Esophagus muscularis mucosa (tissue), 4 donors: Measurements from ENCODE around the gene GFPT2. TPM values are rescaled to one million over a fixed set of nuclear protein-coding genes. Genes with fewer than 3 reads are reported as not detected.

Source experiments
- DNase-seq: peaks from one replicate; pipeline ENCODE4 v3.0.0-alpha.2; 2017; ENCODE audit errors: extremely low spot score
- H3K27ac ChIP-seq, 4 donors: fragments of 200-600 bp; sonication (generic); replicated peaks in 1 of 4; 1 replicate in 3 of 4; 2 replicates in 1 of 4; pipeline ENCODE4 v1.5.1; 2016 to 2019; ENCODE audit warnings: mild to moderate bottlenecking in 1 of 4
- H3K27me3 ChIP-seq, 4 donors: fragments of 200-600 bp; sonication (generic); one replicate each; pipeline versions ENCODE4 v1.5.1 to v1.6.0; 2016 to 2019
- H3K36me3 ChIP-seq, 4 donors: fragments of 200-600 bp; sonication (generic); one replicate each; pipeline ENCODE4 v1.5.1; 2016 to 2019
- H3K4me1 ChIP-seq, 4 donors: fragments of 200-600 bp; sonication (generic); one replicate each; pipeline ENCODE4 v1.5.1; 2016 to 2019
- H3K4me3 ChIP-seq, 4 donors: fragments of 200-600 bp; sonication (generic); 1 replicate in 2 of 4; 2 replicates in 2 of 4; pipeline ENCODE4 v1.5.1; 2016 to 2019; ENCODE audit warnings: mild to moderate bottlenecking in 4 of 4, moderate library complexity in 1 of 4
- H3K9me3 ChIP-seq, 4 donors: fragments of 200-600 bp; sonication (generic); 1 replicate in 3 of 4; 2 replicates in 1 of 4; pipeline ENCODE4 v1.5.1; 2016 to 2019
- EP300 ChIP-seq: sonication (generic); formaldehyde crosslinking; IDR thresholded peaks from one replicate; pipeline ENCODE4 v1.6.1; 2017; ENCODE audit warnings: antibody characterized with exemption
- POLR2A ChIP-seq: fragments of 450-650 bp; IDR thresholded peaks from one replicate; pipeline ENCODE4 v1.6.1; 2017; ENCODE audit warnings: antibody characterized with exemption, moderate library complexity, mild to moderate bottlenecking, low read depth
- POLR2AphosphoS5 ChIP-seq, 2 donors: sonication (generic); formaldehyde crosslinking; IDR thresholded peaks; one replicate each; pipeline ENCODE4 v1.6.1; 2017; ENCODE audit warnings: antibody characterized with exemption in 2 of 2
- WGBS: methylation state at CpG from one replicate; pipeline ENCODE4 v1.1.5; 2018; 5-methylcytosine and 5-hydroxymethylcytosine counted together
- intact Hi-C: fragments of 100-400 bp; cut with DNase I; formaldehyde crosslinking; loops from one replicate; pipeline ENCODE4 v1.15.1; 2023
- total RNA-seq, 4 donors: library from RNA; depleted of rRNA; stranded (reverse); fragments of >200 nt; gene quantifications; one replicate each; pipeline versions ENCODE4 v1.1.0 to v1.2.1, GENCODE V29; 2016
- TF ChIP-seq, protein P1 (sequence below), 3 experiments: fragments of 200-600 bp in 2 of 3; fragments of 450-650 bp in 1 of 3; sonication (generic) in 2 of 3; IDR thresholded peaks; one replicate each; pipeline ENCODE4 v1.5.1; 2017 to 2019; ENCODE audit warnings: antibody characterized with exemption in 3 of 3, mild to moderate bottlenecking in 2 of 3, moderate library complexity in 1 of 3

GFPT2 gene
- total RNA-seq, 4 donors from 2014 or later, result 30.1 to 114 (median 33.6) TPM

DNA sequence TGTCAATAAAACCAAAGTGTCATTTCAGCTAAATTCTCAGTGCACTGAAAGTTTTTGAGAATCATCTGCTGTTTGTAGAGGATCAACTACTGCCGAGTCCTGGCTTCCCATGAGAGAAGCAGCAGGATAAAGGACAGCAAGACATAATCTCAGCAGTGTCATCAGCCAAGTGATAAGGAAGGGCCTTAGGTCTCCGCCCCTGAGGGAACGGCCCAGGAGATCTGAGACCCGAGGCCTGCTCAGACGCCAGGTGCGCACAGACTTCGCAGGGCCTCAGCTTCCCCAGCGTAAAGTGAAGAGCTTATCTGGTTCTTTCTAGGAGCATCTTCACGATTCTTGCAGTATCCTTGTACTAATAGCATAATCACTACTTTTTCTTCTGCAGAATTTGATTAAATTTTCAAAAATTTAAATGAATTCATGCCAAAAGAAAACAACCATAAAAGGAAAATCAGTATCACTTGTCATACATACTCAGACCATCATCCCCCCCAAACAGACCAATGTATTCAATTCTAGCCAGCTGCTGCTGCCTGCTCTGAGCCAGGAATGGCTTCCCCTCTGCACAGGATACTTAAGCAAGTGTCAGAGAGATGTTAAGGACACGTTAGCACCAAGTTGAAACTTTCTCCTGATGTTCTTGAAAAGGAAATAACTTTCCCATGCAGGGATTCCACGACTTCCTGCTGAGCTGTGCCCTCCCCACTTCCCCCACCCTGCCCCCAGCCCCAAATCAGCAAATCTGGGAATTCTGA, 2.2 kb downstream of the GFPT2 start:
- intact Hi-C loops, result loop anchor here (10.0 kb wide), 2 partner anchors 56 to 144 kb away; partner anchors contain the start of genes CNOT6 and MAPK9
- Histone ChIP-seq H3K36me3 (no peaks in the 10 kb centered on the region), H3K4me3 (peak overlapping the region; percentile 67 to 89 (median 79)), H3K9me3 (no peaks in the 10 kb centered on the region), H3K4me1 (peaks cover 18 to 56% (median 47%) of the 10 kb centered on the region in 4 donors), H3K27me3 (peaks cover 0 to 16% (median 0%) of the 10 kb centered on the region in 4 donors), H3K27ac (peak overlapping the region in 2 of 4 donors; percentile 36 to 88)
- 62% methylated on average over 10 of the region's 11 CpGs for WGBS
- DNase-seq, result no peak
- TF ChIP-seq POLR2AphosphoS5 (IDR thresholded peaks at IDR 0.05) (no peak), POLR2A (no peak), EP300 (no peak)
- TF ChIP-seq, protein P1, sequence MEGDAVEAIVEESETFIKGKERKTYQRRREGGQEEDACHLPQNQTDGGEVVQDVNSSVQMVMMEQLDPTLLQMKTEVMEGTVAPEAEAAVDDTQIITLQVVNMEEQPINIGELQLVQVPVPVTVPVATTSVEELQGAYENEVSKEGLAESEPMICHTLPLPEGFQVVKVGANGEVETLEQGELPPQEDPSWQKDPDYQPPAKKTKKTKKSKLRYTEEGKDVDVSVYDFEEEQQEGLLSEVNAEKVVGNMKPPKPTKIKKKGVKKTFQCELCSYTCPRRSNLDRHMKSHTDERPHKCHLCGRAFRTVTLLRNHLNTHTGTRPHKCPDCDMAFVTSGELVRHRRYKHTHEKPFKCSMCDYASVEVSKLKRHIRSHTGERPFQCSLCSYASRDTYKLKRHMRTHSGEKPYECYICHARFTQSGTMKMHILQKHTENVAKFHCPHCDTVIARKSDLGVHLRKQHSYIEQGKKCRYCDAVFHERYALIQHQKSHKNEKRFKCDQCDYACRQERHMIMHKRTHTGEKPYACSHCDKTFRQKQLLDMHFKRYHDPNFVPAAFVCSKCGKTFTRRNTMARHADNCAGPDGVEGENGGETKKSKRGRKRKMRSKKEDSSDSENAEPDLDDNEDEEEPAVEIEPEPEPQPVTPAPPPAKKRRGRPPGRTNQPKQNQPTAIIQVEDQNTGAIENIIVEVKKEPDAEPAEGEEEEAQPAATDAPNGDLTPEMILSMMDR (IDR thresholded peaks at IDR 0.05), result no peak

DNA sequence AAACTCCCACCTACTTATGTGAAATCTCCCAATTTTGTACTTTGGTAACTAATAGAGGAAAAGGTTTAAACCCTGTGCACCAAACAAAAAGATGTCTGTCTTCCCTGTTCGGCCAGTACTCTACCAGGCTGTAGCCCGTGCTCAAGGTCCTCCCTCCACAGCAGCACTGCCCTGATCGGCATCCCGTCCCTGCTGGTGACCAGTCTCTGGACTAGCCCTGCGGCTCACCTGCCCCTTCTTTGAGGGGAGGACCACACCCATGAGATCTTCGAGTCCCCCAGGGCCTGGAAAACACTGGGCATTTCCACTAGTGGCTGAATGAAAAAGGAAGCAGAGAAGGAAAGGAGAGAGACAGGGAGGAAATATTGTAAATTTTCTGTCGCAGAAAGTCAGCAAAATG, 2.8 kb downstream of the GFPT2 start:
- H3K36me3 ChIP-seq, result no peaks in the 10 kb centered on the region
- intact Hi-C loops, result loop anchor here (10.0 kb wide), 2 partner anchors 55 to 145 kb away; partner anchors contain the start of genes CNOT6 and MAPK9
- TF ChIP-seq, protein P1 (IDR thresholded peaks at IDR 0.05), result no peak
- TF ChIP-seq EP300 (no peak), POLR2A (no peak), POLR2AphosphoS5 (IDR thresholded peaks at IDR 0.05) (no peak)
- H3K27me3 ChIP-seq, result peaks cover 0 to 16% (median 0%) of the 10 kb centered on the region in 4 donors
- no peak for DNase-seq
- no peaks in the 10 kb centered on the region for H3K9me3 ChIP-seq
- peaks cover 18 to 56% (median 47%) of the 10 kb centered on the region in 4 donors for H3K4me1 ChIP-seq
- 81% methylated on average over 7 of the region's 7 CpGs for WGBS
- peak overlapping the region in 1 of 4 donors; percentile 67 for H3K4me3 ChIP-seq
- peak overlapping the region in 1 of 4 donors; percentile 36 for H3K27ac ChIP-seq

DNA sequence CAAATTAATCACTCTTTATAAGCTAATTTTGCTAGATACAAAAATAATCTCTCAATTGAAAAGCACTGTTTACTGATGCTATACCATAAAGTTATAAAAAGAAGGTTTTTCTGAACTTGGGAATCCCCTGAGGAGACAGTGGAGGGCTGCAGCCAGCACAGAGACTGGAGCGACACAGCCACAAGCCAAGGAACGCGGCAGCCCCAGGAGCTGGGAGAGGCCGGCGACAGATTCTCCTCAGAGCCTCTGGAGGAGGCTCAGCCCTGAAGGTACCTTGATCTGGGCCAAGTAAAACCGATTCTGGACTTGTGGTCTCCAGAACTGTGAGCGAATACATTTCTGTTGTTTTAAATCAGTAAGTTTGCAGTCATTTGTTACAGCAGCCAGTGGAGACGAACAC, 3.7 kb downstream of the GFPT2 start:
- TF ChIP-seq EP300 (no peak), POLR2A (no peak), POLR2AphosphoS5 (IDR thresholded peaks at IDR 0.05) (no peak)
- TF ChIP-seq, protein P1 (IDR thresholded peaks at IDR 0.05), result no peak
- intact Hi-C loops, result no loop called here
- Histone ChIP-seq H3K27ac (no peak overlapping the region), H3K9me3 (no peaks in the 10 kb centered on the region), H3K27me3 (peaks cover 0 to 13% (median 0%) of the 10 kb centered on the region in 4 donors), H3K36me3 (no peaks in the 10 kb centered on the region), H3K4me3 (no peak overlapping the region), H3K4me1 (peaks cover 18 to 58% (median 48%) of the 10 kb centered on the region in 4 donors)
- DNase-seq, result no peak
- WGBS, result 88% methylated on average over 7 of the region's 8 CpGs

DNA sequence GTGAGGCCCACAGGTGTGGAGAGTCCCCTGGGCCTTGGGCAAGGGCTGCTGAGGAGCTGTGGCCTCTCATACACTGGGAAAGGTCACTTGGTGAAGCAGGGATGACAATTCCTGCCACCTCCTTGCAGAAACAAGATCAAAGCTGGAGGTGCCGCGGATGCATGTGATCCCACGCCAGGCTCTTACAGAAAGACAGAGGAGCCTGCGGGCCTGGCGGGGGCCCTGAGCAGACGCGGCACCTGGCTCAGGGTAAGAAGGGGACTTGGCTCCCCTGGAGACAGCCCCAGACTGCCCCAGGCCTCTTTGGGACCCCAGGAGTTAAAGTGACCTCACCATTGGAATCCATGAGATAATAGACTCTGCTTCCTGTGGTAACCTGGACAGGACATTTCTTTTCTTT, 4.8 kb downstream of the GFPT2 start:
- peaks cover 0 to 4% (median 0%) of the 10 kb centered on the region in 4 donors for H3K27me3 ChIP-seq
- TF ChIP-seq EP300 (no peak), POLR2A (no peak), POLR2AphosphoS5 (IDR thresholded peaks at IDR 0.05) (no peak)
- TF ChIP-seq, protein P1 (IDR thresholded peaks at IDR 0.05), result no peak
- no peak overlapping the region for H3K4me3 ChIP-seq
- H3K27ac ChIP-seq, result peak overlapping the region in 2 of 4 donors; percentile 5 to 26
- intact Hi-C loops, result no loop called here
- no peak for DNase-seq
- H3K9me3 ChIP-seq, result no peaks in the 10 kb centered on the region
- 89% methylated on average over 7 of the region's 7 CpGs for WGBS
- H3K36me3 ChIP-seq, result no peaks in the 10 kb centered on the region
- H3K4me1 ChIP-seq, result peaks cover 17 to 58% (median 48%) of the 10 kb centered on the region in 4 donors
